Measurements from ENCODE around the gene BPTF.
"Not testable (repeated sequence)": the region's sequence is repeated elsewhere in the genome, so short reads cannot be mapped to it uniquely, and the experiment has no call there.

The BPTF gene, protein sequence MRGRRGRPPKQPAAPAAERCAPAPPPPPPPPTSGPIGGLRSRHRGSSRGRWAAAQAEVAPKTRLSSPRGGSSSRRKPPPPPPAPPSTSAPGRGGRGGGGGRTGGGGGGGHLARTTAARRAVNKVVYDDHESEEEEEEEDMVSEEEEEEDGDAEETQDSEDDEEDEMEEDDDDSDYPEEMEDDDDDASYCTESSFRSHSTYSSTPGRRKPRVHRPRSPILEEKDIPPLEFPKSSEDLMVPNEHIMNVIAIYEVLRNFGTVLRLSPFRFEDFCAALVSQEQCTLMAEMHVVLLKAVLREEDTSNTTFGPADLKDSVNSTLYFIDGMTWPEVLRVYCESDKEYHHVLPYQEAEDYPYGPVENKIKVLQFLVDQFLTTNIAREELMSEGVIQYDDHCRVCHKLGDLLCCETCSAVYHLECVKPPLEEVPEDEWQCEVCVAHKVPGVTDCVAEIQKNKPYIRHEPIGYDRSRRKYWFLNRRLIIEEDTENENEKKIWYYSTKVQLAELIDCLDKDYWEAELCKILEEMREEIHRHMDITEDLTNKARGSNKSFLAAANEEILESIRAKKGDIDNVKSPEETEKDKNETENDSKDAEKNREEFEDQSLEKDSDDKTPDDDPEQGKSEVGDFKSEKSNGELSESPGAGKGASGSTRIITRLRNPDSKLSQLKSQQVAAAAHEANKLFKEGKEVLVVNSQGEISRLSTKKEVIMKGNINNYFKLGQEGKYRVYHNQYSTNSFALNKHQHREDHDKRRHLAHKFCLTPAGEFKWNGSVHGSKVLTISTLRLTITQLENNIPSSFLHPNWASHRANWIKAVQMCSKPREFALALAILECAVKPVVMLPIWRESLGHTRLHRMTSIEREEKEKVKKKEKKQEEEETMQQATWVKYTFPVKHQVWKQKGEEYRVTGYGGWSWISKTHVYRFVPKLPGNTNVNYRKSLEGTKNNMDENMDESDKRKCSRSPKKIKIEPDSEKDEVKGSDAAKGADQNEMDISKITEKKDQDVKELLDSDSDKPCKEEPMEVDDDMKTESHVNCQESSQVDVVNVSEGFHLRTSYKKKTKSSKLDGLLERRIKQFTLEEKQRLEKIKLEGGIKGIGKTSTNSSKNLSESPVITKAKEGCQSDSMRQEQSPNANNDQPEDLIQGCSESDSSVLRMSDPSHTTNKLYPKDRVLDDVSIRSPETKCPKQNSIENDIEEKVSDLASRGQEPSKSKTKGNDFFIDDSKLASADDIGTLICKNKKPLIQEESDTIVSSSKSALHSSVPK (N-terminal part only)

DNA sequence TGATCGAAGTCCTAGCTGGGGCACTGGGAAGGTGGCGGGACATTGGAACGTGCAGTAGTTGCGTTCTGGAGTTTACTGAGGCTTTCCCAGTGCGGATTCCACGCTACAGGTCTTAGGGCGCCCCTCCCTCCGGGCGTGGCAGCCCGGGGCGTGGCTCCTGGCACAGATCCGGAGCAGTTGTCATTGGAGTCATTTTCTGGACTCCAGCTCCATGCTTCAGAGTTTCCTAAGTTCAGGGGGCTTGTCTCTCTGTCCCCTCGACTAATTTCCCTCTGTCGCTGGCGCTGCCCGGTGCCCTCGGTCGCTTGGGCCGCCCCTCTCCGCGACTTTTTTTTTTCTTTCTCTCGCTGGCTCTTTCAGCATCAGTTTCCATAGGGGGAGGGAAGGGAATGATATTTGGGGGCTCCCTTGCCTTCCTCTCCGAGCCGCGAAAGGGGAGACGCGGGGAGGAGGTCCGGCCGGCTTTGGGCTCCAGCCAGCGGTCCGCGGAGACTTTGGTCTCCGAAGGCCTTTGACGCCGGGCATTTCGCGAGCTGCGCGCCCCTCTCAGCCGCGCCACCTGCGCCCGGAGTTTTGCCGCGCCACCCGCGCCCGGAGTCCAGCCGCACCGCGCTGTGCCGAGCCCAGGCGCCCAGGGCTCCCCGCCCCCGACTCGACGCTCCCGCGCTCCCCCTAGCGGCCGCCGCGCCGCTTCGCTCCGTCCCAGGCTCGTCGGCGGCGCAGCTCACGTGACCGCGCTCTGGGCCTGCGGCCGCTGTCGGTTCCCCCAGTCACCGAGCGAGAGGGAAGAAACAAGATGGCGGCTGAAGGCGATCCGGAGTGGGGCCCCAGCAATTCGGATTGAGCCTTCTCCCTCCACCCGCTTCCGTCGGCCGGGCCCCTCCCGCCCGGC, at the start of gene BPTF:
Gene BPTF (plus strand): TSS at position 769 of the 892 bp plus-strand sequence. CDS start 222 bp downstream, outside the sequence.
- DNase-seq = peak; percentile 94
- peak; percentile 92 for ATAC-seq

DNA sequence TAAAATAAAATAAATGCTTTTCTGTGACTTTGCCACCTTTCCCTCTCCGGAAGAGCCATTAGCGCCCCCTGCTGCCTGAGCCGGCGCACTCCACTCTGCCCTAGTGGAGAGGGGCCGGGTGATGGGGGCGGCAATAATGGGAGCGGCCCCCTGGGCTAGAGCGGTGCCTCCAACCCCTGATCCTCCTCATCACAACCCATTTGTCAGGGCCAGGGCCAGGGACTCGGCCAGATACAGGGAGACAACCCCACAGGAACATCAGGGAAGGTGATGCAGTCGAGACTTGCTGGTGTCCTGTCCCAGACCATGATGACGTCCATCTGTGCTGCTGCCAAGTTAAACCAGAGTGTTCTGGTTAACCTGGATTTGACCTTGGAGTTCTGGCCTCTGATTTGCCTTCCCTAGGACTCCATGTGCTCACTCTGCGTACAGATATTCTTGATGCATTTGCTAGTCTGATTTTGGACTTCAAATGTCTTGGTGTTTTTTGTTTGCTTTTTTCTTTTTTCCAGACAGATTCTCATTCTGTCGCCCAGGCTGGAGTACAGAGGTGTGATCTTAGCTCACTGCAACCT, 46.1 kb upstream of the BPTF start:
- peak; percentile 48 for DNase-seq
- ATAC-seq = peak; percentile 71

- DNase-seq = no peak
- ATAC-seq = no peak
Measured at GRCh38 chr17:67784364-67785121, 40.8 kb upstream of the BPTF start.

DNA sequence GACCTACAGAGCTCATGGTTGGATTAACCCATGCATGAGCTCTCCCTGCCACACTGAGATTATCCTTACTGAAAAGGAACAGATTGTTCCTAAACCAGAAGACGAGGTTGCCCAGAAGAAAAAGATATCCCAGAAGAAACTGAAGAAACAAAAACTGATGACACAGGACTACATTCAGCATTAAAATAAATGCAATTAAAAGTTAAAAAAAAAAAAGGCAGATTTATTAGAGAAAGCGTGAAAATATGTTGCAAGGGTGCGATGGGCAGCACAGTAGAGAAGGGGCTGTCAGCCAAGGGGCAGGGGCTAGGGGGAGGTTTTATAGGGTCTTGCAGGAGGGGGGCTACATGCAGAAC, 40.2 kb upstream of the BPTF start:
- ATAC-seq (no peak), DNase-seq (no peak)

DNA sequence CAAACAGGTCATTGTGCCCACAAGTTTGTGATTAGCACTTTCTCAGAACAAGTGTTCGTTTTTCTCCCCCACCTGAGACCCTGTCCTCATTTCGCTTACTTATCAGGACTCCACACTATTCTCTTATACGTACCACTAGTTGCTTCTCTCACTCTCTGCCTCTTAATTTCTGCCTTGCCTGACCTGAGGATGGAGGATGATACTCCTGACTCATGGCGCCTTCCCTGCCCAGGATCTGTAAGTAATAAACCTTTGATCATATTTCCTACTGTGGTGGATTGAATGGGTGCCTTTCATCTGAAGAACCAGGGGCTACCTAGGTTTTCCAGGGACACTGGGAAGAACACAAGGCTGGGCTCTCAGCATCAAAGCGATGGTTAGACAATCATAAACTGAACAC, 39.8 kb upstream of the BPTF start:
- ATAC-seq (no peak), DNase-seq (no peak)

- DNase-seq (peak; percentile 66), ATAC-seq (peak; percentile 71)
Measured at GRCh38 chr17:67800495-67800928, 24.8 kb upstream of the BPTF start.

- no peak for ATAC-seq
- DNase-seq = no peak
Measured at GRCh38 chr17:67801626-67802175, 23.6 kb upstream of the BPTF start.

GRCh38 chr17:67810464-67810863, 14.8 kb upstream of the BPTF start:
- ATAC-seq (no peak), DNase-seq (no peak)

GRCh38 chr17:67812380-67812779, 12.9 kb upstream of the BPTF start:
- ATAC-seq = not testable (repeated sequence)

GRCh38 chr17:67813803-67814180, 11.5 kb upstream of the BPTF start:
- DNase-seq (no peak), ATAC-seq (no peak)

More at GRCh38 chr17:67812380-67812779, 12.9 kb upstream of the BPTF start:
- DNase-seq = not testable (repeated sequence)

DNA sequence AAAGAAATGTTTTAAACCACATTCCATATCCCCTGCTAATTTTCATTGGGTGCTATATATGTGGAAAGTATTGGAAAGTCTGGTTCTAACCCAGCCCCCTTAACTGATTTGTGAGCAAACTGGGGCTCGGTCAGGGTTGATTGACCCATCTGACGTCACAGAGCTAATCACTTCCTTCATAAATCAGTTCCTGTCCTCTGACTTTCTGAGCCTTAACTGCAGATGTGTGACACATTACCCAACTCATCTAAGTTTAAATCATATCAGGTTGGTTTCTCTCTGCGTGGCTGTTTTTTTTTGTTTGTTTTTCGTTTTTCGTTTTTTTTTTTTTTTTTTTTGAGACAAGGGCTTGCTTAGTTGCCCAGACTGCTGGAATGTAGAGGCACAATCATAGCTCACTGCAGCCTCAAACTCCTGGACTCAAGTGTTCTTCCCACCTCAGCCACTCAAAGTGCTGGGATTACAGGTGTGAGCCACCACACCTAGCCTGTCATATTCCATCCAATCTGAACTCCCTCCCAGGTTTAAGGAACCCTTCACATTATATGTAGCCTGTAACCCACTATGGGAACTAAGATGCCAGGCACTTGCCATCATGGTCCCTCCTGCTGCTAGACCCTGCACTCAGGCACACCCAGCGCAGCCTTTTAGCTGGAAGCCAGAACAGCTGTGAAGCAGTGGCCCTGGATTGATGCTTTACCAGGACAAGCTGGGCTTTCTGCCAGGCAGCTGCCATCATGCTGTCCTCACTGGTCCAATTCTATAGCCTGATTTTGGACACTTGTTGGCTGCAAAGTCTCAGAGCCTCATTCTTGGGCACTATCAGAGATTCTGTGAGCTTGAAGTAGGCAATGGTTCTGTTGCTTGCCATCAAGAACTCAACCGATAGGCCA, 6.9 kb upstream of the BPTF start:
- DNase-seq (no peak), ATAC-seq (no peak)

DNA sequence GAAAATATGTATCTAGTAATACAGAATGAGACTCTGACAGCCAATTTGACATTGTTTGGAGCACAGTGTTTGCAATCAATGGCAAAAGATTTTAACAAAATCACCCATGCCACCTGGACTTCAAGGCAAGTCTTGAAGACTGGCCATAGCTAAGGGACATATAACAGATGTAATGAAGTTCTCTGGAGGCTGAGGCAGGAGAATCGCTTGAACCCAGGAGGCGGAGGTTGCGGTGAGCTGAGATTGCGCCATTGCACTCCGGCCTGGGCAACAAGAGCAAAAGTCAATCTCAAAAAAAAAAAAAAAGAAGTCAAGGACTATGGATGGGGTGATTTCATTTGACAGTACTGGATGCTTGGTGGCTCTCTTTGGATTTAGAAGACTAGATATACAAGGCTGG, 5.6 kb upstream of the BPTF start:
- DNase-seq (no peak), ATAC-seq (no peak)

DNA sequence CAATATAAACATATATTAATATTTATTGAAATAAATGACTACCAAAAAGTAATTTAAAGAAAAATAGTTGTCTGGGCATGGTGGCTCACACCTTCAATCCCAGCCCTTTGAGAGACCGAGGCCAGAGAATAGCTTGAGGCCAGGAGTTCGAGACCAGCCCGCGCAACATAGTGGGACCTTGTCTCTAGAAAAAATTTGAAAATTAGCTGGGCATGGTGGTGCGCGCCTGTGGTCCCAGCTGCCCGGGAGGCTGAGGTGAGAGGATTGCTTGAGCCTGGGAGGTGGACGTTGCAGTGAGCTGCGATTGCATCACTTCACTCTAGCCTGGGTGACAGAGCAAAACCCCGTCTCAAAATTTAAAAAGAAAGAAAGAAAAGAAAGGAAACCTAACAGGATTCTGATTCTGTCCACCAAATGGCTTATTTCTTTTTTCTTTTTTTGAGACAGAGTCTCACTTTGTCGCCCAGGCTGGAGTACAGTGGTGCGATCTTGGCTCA, 3.4 kb upstream of the BPTF start:
- DNase-seq (no peak), ATAC-seq (no peak)

DNA sequence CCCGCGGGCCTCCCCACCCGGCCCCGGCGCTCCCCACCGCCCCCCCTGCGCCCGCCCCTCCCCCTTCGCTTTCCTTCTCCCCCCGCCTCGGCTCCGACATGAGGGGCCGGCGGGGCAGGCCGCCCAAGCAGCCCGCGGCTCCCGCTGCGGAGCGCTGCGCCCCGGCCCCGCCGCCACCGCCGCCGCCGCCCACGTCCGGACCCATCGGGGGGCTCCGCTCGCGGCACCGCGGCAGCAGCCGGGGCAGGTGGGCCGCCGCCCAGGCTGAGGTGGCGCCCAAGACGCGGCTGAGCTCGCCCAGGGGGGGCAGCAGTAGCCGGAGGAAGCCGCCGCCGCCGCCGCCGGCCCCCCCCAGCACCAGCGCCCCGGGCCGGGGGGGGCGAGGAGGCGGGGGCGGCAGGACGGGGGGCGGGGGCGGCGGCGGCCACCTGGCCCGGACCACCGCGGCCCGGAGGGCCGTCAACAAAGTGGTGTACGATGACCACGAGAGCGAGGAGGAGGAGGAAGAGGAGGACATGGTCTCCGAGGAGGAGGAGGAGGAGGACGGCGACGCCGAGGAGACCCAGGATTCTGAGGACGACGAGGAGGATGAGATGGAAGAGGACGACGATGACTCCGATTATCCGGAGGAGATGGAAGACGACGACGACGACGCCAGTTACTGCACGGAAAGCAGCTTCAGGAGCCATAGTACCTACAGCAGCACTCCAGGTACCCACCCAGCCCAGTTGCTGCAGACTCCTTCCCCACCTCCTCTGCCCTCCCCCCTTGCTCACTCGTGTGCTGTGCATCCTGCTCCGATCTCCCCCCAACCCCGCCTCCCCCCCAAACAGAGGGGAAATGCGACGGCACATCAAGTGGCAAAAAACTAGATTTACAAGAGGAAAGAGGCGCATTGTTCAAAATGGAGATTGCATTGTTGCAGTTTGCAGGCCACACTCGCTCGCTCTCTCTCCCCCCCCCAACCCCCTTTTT, 611 bp downstream of the BPTF start:
- DNase-seq = peak; percentile 54

DNA sequence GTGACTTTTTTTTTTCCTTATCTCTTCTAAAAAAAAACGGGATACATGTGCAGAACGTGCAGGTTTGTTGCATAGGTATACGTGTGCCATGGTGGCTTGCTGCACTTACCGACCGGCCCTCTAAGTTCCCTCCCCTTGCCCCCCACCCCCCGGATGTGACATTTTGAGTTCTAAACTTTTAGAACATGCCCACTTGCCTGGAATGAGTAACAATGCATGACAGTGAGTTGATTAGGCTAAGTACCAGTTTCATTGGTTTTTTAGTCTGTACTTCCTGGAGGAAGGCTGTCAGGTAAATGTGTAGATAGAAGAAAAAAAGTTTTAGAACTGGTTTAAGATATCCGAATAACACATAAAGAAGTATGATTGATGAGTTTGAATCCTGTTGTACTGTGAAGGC, 4.0 kb downstream of the BPTF start:
- ATAC-seq = peak; percentile 34

More for the DNA sequence above, 611 bp downstream of the BPTF start:
- peak; percentile 37 for ATAC-seq

GRCh38 chr17:67830440-67830839, 5.1 kb downstream of the BPTF start:
- DNase-seq (no peak), ATAC-seq (no peak)

More for the DNA sequence above, 4.0 kb downstream of the BPTF start:
- DNase-seq = peak; percentile 52

- DNase-seq (no peak), ATAC-seq (no peak)
Measured at GRCh38 chr17:67831268-67831667, 6.0 kb downstream of the BPTF start.

Measured in stimulated activated naive CD8-positive, alpha-beta T cell treated with anti-CD3 and anti-CD28 coated beads, Interleukin-15, Interleukin-2, amounts not matched to agents 100 U/mL and 50 U/mL, for 24 hours (primary cell).